ENCODE measurements around the gene DIP2A. TPM values are rescaled to one million over a fixed set of nuclear protein-coding genes. Genes with fewer than 3 reads are reported as not detected.

Gene DIP2A
- polyA plus RNA-seq, 1 donor from 2014 or later: 45.0 TPM

GRCh38 chr21:46555678-46556077 lies 97.0 kb downstream of the DIP2A start:
- TF ChIP-seq SMC3 (conservative IDR thresholded peaks at IDR 0.05; ENCODE audit: poor library complexity) (no peak), EZH2 (IDR thresholded peaks at IDR 0.05; ENCODE audit: borderline replicate concordance, insufficient read depth, low read length, poor library complexity, severe bottlenecking) (no peak), TAF1 (IDR thresholded peaks at IDR 0.05; ENCODE audit: low read depth) (no peak)
- Histone ChIP-seq H3K79me2 (replicated peaks; ENCODE audit: insufficient read depth, low read length) (no peaks in the 10 kb centered on the region), H3K9me2 (ENCODE audit: insufficient read depth, low read length) (no peaks in the 10 kb centered on the region), H3K9ac (ENCODE audit: low read length) (no peak overlapping the region), H3K27me3 (ENCODE audit: insufficient read depth, low read depth, low read length) (no peaks in the 10 kb centered on the region), H4K20me1 (ENCODE audit: insufficient read depth) (no peaks in the 10 kb centered on the region), H3F3A (ENCODE audit: insufficient read depth, low read length, poor library complexity, severe bottlenecking) (no peaks in the 10 kb centered on the region), H3K27ac (ENCODE audit: low read length) (no peak overlapping the region), H3K36me3 (ENCODE audit: insufficient read depth, low read length) (no peaks in the 10 kb centered on the region), H3K9me3 (ENCODE audit: low read length) (no peaks in the 10 kb centered on the region), H3K4me3 (ENCODE audit: low read length) (no peak overlapping the region), H2AFZ (ENCODE audit: low read depth, low read length) (no peak overlapping the region), H3K4me2 (ENCODE audit: low read length) (no peak overlapping the region)

- Histone ChIP-seq H3K27ac (ENCODE audit: low read length) (no peak overlapping the region), H2AFZ (ENCODE audit: low read depth, low read length) (no peak overlapping the region), H4K20me1 (ENCODE audit: insufficient read depth) (no peaks in the 10 kb centered on the region), H3K9me3 (ENCODE audit: low read length) (no peaks in the 10 kb centered on the region), H3K79me2 (replicated peaks; ENCODE audit: insufficient read depth, low read length) (no peaks in the 10 kb centered on the region), H3K9ac (ENCODE audit: low read length) (no peak overlapping the region), H3K27me3 (ENCODE audit: insufficient read depth, low read depth, low read length) (no peaks in the 10 kb centered on the region), H3K36me3 (ENCODE audit: insufficient read depth, low read length) (no peaks in the 10 kb centered on the region), H3K4me3 (ENCODE audit: low read length) (no peak overlapping the region), H3K9me2 (ENCODE audit: insufficient read depth, low read length) (no peaks in the 10 kb centered on the region), H3K4me2 (ENCODE audit: low read length) (no peak overlapping the region), H3F3A (ENCODE audit: insufficient read depth, low read length, poor library complexity, severe bottlenecking) (no peaks in the 10 kb centered on the region)
- TF ChIP-seq EZH2 (IDR thresholded peaks at IDR 0.05; ENCODE audit: borderline replicate concordance, insufficient read depth, low read length, poor library complexity, severe bottlenecking) (no peak), TAF1 (IDR thresholded peaks at IDR 0.05; ENCODE audit: low read depth) (no peak), POLR2AphosphoS5 (IDR thresholded peaks at IDR 0.05) (no peak), EP300 (conservative IDR thresholded peaks at IDR 0.05; ENCODE audit: poor library complexity, severe bottlenecking) (no peak), REST (IDR thresholded peaks at IDR 0.05; ENCODE audit: borderline replicate concordance) (no peak), SMC3 (conservative IDR thresholded peaks at IDR 0.05; ENCODE audit: poor library complexity) (no peak), RAD21 (conservative IDR thresholded peaks at IDR 0.05) (no peak), MXI1 (conservative IDR thresholded peaks at IDR 0.05; ENCODE audit: poor library complexity, severe bottlenecking) (no peak)
- TF ChIP-seq, protein P1, sequence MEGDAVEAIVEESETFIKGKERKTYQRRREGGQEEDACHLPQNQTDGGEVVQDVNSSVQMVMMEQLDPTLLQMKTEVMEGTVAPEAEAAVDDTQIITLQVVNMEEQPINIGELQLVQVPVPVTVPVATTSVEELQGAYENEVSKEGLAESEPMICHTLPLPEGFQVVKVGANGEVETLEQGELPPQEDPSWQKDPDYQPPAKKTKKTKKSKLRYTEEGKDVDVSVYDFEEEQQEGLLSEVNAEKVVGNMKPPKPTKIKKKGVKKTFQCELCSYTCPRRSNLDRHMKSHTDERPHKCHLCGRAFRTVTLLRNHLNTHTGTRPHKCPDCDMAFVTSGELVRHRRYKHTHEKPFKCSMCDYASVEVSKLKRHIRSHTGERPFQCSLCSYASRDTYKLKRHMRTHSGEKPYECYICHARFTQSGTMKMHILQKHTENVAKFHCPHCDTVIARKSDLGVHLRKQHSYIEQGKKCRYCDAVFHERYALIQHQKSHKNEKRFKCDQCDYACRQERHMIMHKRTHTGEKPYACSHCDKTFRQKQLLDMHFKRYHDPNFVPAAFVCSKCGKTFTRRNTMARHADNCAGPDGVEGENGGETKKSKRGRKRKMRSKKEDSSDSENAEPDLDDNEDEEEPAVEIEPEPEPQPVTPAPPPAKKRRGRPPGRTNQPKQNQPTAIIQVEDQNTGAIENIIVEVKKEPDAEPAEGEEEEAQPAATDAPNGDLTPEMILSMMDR (IDR thresholded peaks at IDR 0.05; ENCODE audit: poor library complexity, severe bottlenecking): no peak
Measured at GRCh38 chr21:46556802-46557201, 98.1 kb downstream of the DIP2A start.

- H3K36me3 ChIP-seq (ENCODE audit: insufficient read depth, low read length): no peaks in the 10 kb centered on the region
- no peaks in the 10 kb centered on the region for H4K20me1 ChIP-seq (ENCODE audit: insufficient read depth)
- no peaks in the 10 kb centered on the region for H3K9me2 ChIP-seq (ENCODE audit: insufficient read depth, low read length)
- H3K27ac ChIP-seq (ENCODE audit: low read length): no peak overlapping the region
- H2AFZ ChIP-seq (ENCODE audit: low read depth, low read length): no peak overlapping the region
- no peak overlapping the region for H3K4me3 ChIP-seq (ENCODE audit: low read length)
- H3F3A ChIP-seq (ENCODE audit: insufficient read depth, low read length, poor library complexity, severe bottlenecking): no peaks in the 10 kb centered on the region
- H3K27me3 ChIP-seq (ENCODE audit: insufficient read depth, low read depth, low read length): no peaks in the 10 kb centered on the region
- no peak overlapping the region for H3K9ac ChIP-seq (ENCODE audit: low read length)
- TF ChIP-seq TAF1 (IDR thresholded peaks at IDR 0.05; ENCODE audit: low read depth) (no peak), EP300 (conservative IDR thresholded peaks at IDR 0.05; ENCODE audit: poor library complexity, severe bottlenecking) (no peak), MXI1 (conservative IDR thresholded peaks at IDR 0.05; ENCODE audit: poor library complexity, severe bottlenecking) (no peak), EZH2 (IDR thresholded peaks at IDR 0.05; ENCODE audit: borderline replicate concordance, insufficient read depth, low read length, poor library complexity, severe bottlenecking) (no peak), REST (IDR thresholded peaks at IDR 0.05; ENCODE audit: borderline replicate concordance) (no peak), SMC3 (conservative IDR thresholded peaks at IDR 0.05; ENCODE audit: poor library complexity) (no peak), POLR2AphosphoS5 (IDR thresholded peaks at IDR 0.05) (no peak), RAD21 (conservative IDR thresholded peaks at IDR 0.05) (no peak)
- TF ChIP-seq, protein P1 (IDR thresholded peaks at IDR 0.05; ENCODE audit: poor library complexity, severe bottlenecking): no peak
- no peaks in the 10 kb centered on the region for H3K9me3 ChIP-seq (ENCODE audit: low read length)
- H3K79me2 ChIP-seq (replicated peaks; ENCODE audit: insufficient read depth, low read length): no peaks in the 10 kb centered on the region
- H3K4me2 ChIP-seq (ENCODE audit: low read length): no peak overlapping the region
Measured at GRCh38 chr21:46557469-46557868, 98.8 kb downstream of the DIP2A start.
